Cardiac fibroblast (primary cell): ENCODE data around the gene CEP350.

Experiments used
- DNase-seq, 2 donors: peaks; one replicate each; pipeline versions ENCODE4 v3.0.0 to v3.0.0-alpha.2; 2010; ENCODE audit warnings: low read depth in 2 of 2
- H3K4me3 ChIP-seq, 2 donors: replicated peaks in 1 of 2; 1 replicate in 1 of 2; 2 replicates in 1 of 2; pipeline ENCODE4 v1.5.1; 2011; ENCODE audit warnings: low read depth in 2 of 2, low read length in 2 of 2, mild to moderate bottlenecking in 2 of 2, moderate library complexity in 1 of 2
- CTCF ChIP-seq: IDR thresholded peaks from one replicate; pipeline ENCODE4 v1.5.1; 2011; ENCODE audit warnings: low read depth, mild to moderate bottlenecking, low read length, inconsistent platforms

The CEP350 gene

GRCh38 chr1:180057883-180058396 is 103.3 kb downstream of the CEP350 start:
- H3K4me3 ChIP-seq = no peak overlapping the region
- TF ChIP-seq CTCF = no peak
- DNase-seq = no peak

DNA sequence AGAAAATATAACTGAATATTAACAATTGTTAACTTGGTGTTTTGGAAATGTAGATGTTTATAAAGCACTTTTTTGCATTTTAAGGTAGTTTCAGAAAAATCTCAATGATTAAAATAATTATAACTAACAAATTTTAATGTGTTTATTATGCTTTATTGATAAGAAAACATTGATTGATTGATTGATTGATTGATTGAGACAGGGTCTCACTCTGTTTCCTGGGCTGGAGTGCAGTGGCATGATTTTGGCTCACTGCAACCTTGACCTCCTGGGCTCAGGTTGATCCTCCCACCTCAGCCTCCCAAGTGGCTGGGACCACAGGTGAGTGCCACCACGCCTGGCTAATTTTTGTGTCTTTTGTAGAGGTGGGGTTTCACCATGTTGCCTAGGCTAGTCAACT is 106.4 kb downstream of the CEP350 start:
- DNase-seq = no peak

DNA sequence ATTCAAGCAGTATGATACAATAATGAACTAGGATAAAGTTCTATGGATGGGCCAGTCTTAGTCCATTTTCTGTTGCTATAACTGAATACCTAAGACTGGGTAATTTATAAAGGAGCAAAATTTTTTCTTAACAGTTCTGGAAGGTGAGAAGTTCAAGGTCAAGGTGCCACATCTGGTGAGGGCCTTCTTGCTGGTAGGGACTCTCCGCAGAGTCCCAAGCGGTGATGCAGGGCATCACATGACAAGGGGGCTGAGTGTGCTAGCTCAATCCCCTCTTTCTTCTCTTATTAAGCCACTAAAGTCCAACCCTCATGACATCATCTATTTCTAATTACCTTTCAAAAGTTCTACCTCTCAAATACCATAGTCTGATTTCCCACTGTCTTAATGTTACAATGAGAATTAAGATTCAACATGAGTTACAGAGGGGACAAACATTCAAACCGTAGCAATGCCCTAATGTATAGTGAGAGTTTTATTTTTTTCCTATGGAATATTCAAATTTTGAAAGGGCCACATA is 107.9 kb downstream of the CEP350 start:
- no peak for TF ChIP-seq CTCF
- no peak overlapping the region for H3K4me3 ChIP-seq
- DNase-seq = no peak

More for the DNA sequence above, 106.4 kb downstream of the CEP350 start:
- H3K4me3 ChIP-seq = no peak overlapping the region
- no peak for TF ChIP-seq CTCF

DNA sequence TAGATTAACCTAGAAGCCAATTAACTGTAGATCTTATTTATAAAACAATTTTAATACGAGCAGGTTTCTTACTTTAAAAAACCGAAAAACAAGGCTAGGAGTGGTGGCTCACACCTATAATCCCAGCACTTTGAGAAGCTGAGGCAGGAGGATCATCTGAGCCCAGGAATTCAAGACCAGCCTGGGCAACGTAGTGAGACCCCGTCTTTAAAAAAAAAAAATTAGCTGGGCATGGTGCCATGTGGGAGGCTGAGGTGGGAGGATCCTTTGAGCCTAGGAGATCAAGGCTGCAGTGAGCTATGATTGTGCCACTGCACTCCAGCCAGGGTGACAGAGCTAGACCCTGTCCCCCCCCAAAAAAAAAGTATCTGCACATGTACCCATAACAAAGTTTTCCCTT is 110.8 kb downstream of the CEP350 start:
- no peak for TF ChIP-seq CTCF
- no peak overlapping the region for H3K4me3 ChIP-seq
- DNase-seq = no peak

GRCh38 chr1:180066150-180066549 is 111.5 kb downstream of the CEP350 start:
- no peak for TF ChIP-seq CTCF
- H3K4me3 ChIP-seq = no peak overlapping the region
- no peak for DNase-seq

- no peak for DNase-seq
- no peak for TF ChIP-seq CTCF
These were observed 115.7 kb downstream of the CEP350 start for GRCh38 chr1:180070286-180070685.

DNA sequence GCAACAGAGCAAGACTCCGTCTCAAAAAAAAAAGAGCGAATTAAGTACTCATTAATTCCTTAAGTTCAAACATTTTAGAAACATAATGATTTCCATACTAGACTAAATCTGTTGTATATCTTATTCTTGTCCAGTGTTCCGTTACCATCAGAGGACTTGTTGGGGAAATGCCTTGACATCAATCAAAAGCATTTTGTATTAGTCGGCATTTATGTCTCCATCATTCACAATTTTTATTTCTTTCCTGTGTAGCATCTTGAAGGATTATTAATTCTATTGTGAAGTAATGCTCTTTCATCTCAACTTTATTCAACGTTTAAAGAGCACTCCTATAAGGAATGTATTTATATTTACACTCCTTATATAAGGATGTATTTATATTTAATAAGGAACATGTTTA is 117.1 kb downstream of the CEP350 start:
- no peak overlapping the region for H3K4me3 ChIP-seq
- no peak for TF ChIP-seq CTCF
- no peak for DNase-seq

More at GRCh38 chr1:180070286-180070685, 115.7 kb downstream of the CEP350 start:
- no peak overlapping the region for H3K4me3 ChIP-seq
